ENCODE measurements around the gene CORO6. TPM values are rescaled to one million over a fixed set of nuclear protein-coding genes. Genes with fewer than 3 reads are reported as not detected.
A peak's percentile ranks its signal among the peaks of the same experiment; 100 is the strongest.

Gene CORO6
- total and polyA plus RNA-seq, 8 donors = 1.1 to 53.1 (median 14.2) TPM

DNA sequence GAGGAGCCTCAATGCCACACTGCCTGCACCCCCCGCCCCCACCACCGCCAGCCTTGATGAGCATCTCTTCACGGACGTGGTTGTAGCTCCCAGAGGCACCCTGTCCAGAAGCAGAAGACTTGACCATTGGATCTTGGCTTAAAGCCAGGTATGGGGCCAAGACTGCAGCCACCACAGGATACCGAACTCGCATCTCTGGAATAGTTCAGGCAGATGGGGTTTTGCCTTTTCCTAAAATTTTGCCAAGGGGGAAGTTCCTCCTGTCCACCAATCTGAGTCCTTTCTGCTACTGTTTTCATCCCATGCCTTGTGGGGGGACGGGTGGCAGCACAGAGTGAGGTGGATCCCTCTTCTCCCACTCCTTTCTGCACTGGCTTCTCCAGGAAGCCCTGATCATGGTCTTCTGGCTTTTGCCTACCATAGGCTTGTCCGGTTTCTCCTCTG, 939 bp downstream of the CORO6 start:
- no peak for TF ChIP-seq POLR2A (IDR thresholded peaks at IDR 0.05)
- TF ChIP-seq, protein P1, sequence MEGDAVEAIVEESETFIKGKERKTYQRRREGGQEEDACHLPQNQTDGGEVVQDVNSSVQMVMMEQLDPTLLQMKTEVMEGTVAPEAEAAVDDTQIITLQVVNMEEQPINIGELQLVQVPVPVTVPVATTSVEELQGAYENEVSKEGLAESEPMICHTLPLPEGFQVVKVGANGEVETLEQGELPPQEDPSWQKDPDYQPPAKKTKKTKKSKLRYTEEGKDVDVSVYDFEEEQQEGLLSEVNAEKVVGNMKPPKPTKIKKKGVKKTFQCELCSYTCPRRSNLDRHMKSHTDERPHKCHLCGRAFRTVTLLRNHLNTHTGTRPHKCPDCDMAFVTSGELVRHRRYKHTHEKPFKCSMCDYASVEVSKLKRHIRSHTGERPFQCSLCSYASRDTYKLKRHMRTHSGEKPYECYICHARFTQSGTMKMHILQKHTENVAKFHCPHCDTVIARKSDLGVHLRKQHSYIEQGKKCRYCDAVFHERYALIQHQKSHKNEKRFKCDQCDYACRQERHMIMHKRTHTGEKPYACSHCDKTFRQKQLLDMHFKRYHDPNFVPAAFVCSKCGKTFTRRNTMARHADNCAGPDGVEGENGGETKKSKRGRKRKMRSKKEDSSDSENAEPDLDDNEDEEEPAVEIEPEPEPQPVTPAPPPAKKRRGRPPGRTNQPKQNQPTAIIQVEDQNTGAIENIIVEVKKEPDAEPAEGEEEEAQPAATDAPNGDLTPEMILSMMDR (IDR thresholded peaks at IDR 0.05) = no peak
- no peak for TF ChIP-seq EP300 (IDR thresholded peaks at IDR 0.05)
- no peak for TF ChIP-seq POLR2AphosphoS5 (IDR thresholded peaks at IDR 0.05)
- 65 to 86% (median 75%) methylated on average over 5 to 8 of the region's 8 CpGs for WGBS, 5 donors
- Histone ChIP-seq H3K27ac (peak overlapping the region in 1 of 5 donors; percentile 38), H3K4me3 (peak overlapping the region; percentile 61 to 75 (median 64)), H3K36me3 (peaks cover 0 to 4% (median 2%) of the 10 kb centered on the region in 4 donors), H3K27me3 (peaks cover 0 to 28% (median 14%) of the 10 kb centered on the region in 3 donors), H3K9me3 (no peaks in the 10 kb centered on the region), H3K4me1 (peaks cover 31 to 53% (median 39%) of the 10 kb centered on the region in 4 donors)
- DNase-seq = no peak
- intact Hi-C loops (cut with DNase I; ENCODE audit: low total_unique reads) = no loop called here

DNA sequence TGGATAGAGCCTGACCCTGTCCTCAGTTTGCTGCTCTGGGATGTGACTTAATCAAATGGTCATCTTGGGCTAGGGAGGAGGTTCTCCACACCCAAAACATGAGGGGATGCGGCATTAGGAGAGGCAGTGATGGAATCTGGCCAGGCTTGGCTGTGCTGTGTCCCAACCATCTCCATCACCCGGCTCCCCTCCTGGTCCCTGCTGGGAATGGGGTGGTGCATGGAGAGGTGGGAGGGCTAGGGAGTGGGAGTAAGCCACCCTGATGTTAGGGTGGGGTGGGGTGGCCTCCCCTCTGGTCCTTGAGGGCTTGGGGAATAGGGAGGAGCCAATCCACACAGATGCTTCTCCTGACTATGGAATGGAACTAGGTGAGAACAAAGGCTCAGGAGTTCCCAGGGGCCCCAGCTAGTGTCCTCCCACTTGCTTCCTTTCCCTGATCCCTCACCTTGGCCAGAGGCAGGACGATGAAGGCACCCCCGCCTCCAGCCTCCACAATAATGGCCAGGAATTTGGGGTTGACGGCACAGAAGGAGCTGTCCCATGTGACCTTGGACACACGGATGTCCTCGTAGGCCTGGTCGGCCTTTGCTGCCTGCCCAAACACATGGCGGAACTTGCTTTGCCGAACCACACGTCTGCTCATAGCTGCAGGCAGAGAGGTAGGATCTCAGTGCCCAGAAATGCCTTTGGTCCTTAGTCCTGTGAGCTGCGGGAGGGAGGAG, 1.8 kb downstream of the CORO6 start:
- H3K36me3 ChIP-seq = no peaks in the 10 kb centered on the region
- WGBS, 5 donors = 95 to 98% (median 98%) methylated on average over 10 to 12 of the region's 12 CpGs
- peaks cover 0 to 37% (median 23%) of the 10 kb centered on the region in 3 donors for H3K27me3 ChIP-seq
- no peak for TF ChIP-seq EP300 (IDR thresholded peaks at IDR 0.05)
- TF ChIP-seq POLR2AphosphoS5 (IDR thresholded peaks at IDR 0.05) = no peak
- no peak for TF ChIP-seq POLR2A (IDR thresholded peaks at IDR 0.05)
- TF ChIP-seq, protein P1 (IDR thresholded peaks at IDR 0.05) = no peak
- no peaks in the 10 kb centered on the region for H3K9me3 ChIP-seq
- H3K4me1 ChIP-seq = peaks cover 39 to 61% (median 47%) of the 10 kb centered on the region in 4 donors
- no peak overlapping the region for H3K4me3 ChIP-seq
- intact Hi-C loops (cut with DNase I; ENCODE audit: low total_unique reads) = no loop called here
- DNase-seq = no peak
- no peak overlapping the region for H3K27ac ChIP-seq

DNA sequence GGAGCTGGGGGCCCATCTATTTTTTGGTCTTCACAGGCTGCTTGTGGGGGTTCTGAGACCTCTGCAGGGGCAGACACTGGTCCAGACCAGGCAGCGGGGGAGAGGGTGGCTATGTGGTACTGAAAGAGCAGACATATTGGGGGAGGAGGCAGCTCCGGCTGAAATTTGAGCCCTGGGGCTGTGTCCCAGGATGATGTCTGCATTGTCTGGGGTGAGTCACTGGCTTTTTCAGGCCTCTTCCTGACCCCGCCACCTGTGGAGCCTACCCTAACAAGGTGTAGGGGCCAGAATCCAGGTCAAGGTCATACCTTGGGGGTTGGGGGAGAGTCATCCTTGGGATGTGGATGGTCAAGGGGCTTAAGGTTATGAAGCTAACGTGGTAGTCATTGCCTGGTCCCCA, 2.4 kb downstream of the CORO6 start:
- peaks cover 0 to 41% (median 26%) of the 10 kb centered on the region in 3 donors for H3K27me3 ChIP-seq
- TF ChIP-seq, protein P1 (IDR thresholded peaks at IDR 0.05) = no peak
- TF ChIP-seq POLR2AphosphoS5 (IDR thresholded peaks at IDR 0.05) (no peak), POLR2A (IDR thresholded peaks at IDR 0.05) (no peak), EP300 (IDR thresholded peaks at IDR 0.05) (no peak)
- no peak for DNase-seq
- H3K4me1 ChIP-seq = peaks cover 44 to 68% (median 54%) of the 10 kb centered on the region in 4 donors
- intact Hi-C loops (cut with DNase I; ENCODE audit: low total_unique reads) = no loop called here
- no peak overlapping the region for H3K27ac ChIP-seq
- no peaks in the 10 kb centered on the region for H3K9me3 ChIP-seq
- WGBS, 5 donors = 92 to 96% (median 93%) methylated on average over 4 of the region's 4 CpGs
- H3K4me3 ChIP-seq = no peak overlapping the region
- H3K36me3 ChIP-seq = no peaks in the 10 kb centered on the region

DNA sequence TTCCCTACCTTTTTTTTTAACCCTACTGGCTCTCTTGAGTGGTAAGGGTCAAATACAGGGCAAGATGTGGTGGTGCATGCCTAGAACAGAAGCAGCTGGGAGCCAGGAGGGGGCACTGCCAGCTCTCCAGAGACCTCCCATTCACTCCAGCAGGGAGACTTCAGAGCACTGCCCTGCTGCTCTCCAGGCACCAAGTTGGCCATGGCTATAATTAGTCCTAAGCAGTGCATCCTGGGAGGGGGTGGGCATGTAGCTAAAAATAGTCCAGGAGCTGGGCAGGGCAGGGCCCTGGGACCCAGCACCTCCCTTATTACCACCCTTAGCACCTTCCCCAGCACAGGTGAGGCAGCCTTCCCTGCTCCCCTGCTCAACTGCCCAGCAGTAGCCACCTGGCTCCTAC, 3.5 kb downstream of the CORO6 start:
- Histone ChIP-seq H3K4me3 (no peak overlapping the region), H3K9me3 (no peaks in the 10 kb centered on the region), H3K4me1 (peaks cover 55 to 74% (median 64%) of the 10 kb centered on the region in 4 donors), H3K27me3 (peaks cover 0 to 51% (median 26%) of the 10 kb centered on the region in 3 donors), H3K36me3 (no peaks in the 10 kb centered on the region), H3K27ac (no peak overlapping the region)
- no peak for TF ChIP-seq EP300 (IDR thresholded peaks at IDR 0.05)
- TF ChIP-seq, protein P1 (IDR thresholded peaks at IDR 0.05) = no peak
- no peak for TF ChIP-seq POLR2AphosphoS5 (IDR thresholded peaks at IDR 0.05)
- TF ChIP-seq POLR2A (IDR thresholded peaks at IDR 0.05) = no peak
- peak in 1 of 2 donors; percentile 58 for DNase-seq
- intact Hi-C loops (cut with DNase I; ENCODE audit: low total_unique reads) = no loop called here
